Type B pancreatic cell (in vitro differentiated cells): Measurements from ENCODE around the gene CAPN5. TPM values are rescaled to one million over a fixed set of nuclear protein-coding genes. Genes with fewer than 3 reads are reported as not detected.

Experiments used
- DNase-seq: peaks from one replicate; pipeline ENCODE4 v3.0.0; 2021; ENCODE audit warnings: mixed read lengths; ENCODE audit not compliant: unreplicated experiment; ENCODE audit errors: extremely low spot score
- H3K27ac Mint-ChIP-seq: 2 replicates; pipeline ENCODE4 v1.8.0; 2021; ENCODE audit warnings: mild to moderate bottlenecking, mixed read lengths
- H3K27me3 Mint-ChIP-seq: 2 replicates; pipeline ENCODE4 v1.8.0; 2021; ENCODE audit warnings: mixed read lengths
- H3K36me3 Mint-ChIP-seq: 2 replicates; pipeline ENCODE4 v1.8.0; 2021; ENCODE audit warnings: mixed read lengths
- H3K4me1 Mint-ChIP-seq: one replicate; pipeline ENCODE4 v1.8.0; 2021; ENCODE audit warnings: mixed read lengths; ENCODE audit not compliant: unreplicated experiment
- H3K4me3 Mint-ChIP-seq: 2 replicates; pipeline ENCODE4 v1.8.0; 2021; ENCODE audit warnings: mild to moderate bottlenecking, mixed read lengths
- H3K9me3 Mint-ChIP-seq: 2 replicates; pipeline ENCODE4 v1.8.0; 2021; ENCODE audit warnings: mixed read lengths
- total RNA-seq: library from RNA; stranded (reverse); gene quantifications from 2 replicates; pipeline ENCODE4 v1.2.1, GENCODE V29; 2021; ENCODE audit warnings: low replicate concordance
- TF ChIP-seq, protein P1 (sequence below): fragments of 200-600 bp; sonication (generic); conservative IDR thresholded peaks from 2 replicates; pipeline ENCODE4 v1.5.0; 2021; ENCODE audit warnings: antibody characterized with exemption, mild to moderate bottlenecking

Gene CAPN5
- total RNA-seq, 1 donor from 2014 or later = 18.8 TPM

DNA sequence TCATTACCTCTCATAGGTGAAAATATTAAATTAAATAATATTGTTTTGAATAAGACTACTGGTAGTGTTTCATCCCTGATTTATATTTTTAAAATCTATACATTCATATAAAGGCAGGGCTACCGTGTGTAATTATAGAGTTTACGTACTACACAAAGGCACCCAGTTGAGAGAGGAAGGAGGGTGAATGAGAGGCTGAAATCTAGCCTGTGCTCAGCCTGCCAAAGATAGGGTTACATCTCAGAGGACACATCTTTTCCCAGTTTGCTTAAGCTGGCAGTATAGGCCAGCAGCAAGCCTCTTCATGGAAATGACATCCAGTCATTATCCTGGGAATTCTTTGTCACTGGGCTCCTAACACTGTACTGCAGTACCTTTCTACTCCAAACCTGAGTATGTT lies 40.0 kb upstream of the CAPN5 start:
- TF ChIP-seq, protein P1, sequence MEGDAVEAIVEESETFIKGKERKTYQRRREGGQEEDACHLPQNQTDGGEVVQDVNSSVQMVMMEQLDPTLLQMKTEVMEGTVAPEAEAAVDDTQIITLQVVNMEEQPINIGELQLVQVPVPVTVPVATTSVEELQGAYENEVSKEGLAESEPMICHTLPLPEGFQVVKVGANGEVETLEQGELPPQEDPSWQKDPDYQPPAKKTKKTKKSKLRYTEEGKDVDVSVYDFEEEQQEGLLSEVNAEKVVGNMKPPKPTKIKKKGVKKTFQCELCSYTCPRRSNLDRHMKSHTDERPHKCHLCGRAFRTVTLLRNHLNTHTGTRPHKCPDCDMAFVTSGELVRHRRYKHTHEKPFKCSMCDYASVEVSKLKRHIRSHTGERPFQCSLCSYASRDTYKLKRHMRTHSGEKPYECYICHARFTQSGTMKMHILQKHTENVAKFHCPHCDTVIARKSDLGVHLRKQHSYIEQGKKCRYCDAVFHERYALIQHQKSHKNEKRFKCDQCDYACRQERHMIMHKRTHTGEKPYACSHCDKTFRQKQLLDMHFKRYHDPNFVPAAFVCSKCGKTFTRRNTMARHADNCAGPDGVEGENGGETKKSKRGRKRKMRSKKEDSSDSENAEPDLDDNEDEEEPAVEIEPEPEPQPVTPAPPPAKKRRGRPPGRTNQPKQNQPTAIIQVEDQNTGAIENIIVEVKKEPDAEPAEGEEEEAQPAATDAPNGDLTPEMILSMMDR = no peak
- Mint-ChIP-seq H3K27me3 (peaks cover 3% of the 10 kb centered on the region), H3K4me1 (no peaks in the 10 kb centered on the region), H3K27ac (no peak overlapping the region), H3K9me3 (no peaks in the 10 kb centered on the region), H3K36me3 (no peaks in the 10 kb centered on the region), H3K4me3 (no peak overlapping the region)
- no peak for DNase-seq

DNA sequence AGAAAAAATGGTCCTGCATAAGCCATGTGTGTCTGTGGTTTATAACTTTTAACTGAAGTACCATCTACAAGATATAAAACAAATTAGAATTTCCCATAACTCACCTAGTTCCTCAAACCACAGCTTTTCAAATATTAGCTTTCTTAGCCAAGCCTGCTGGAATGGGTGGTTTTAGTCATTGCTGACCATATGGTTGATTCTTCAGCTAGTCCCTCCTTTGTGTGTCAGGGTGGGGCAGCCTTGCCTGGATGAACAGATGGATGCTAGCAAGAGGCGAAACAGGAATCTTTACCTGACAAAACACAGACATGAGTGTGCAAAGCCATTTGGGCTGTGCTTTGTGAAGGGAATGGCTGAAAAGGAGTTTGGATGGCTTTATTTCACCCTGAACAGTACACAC lies 39.5 kb upstream of the CAPN5 start:
- H3K4me3 Mint-ChIP-seq = no peak overlapping the region
- TF ChIP-seq, protein P1 = no peak
- H3K9me3 Mint-ChIP-seq = no peaks in the 10 kb centered on the region
- H3K27me3 Mint-ChIP-seq = peaks cover 3% of the 10 kb centered on the region
- DNase-seq = no peak
- no peaks in the 10 kb centered on the region for H3K4me1 Mint-ChIP-seq
- no peaks in the 10 kb centered on the region for H3K36me3 Mint-ChIP-seq
- peak overlapping the region; percentile 10 for H3K27ac Mint-ChIP-seq

DNA sequence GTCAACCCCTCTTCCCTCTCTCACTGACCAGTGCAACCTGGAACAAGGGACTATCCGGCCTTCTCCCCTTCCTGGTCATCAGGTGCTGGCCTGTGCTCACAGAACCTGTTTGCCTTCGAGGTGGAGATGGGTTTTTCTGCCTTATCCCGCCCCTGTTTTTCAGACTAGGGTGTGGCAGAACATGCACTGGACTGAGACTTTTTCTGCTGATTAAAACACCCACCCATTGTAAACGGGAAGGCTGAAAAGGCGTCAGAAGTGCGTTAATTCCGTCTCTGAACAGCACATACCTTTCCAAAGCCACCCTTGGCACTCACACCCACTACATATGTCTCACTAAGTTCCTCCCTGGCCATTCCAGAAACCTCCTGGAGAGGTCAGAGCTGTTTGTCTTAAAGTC lies 36.9 kb upstream of the CAPN5 start:
- TF ChIP-seq, protein P1 = no peak
- Mint-ChIP-seq H3K36me3 (no peaks in the 10 kb centered on the region), H3K27me3 (peaks cover 3% of the 10 kb centered on the region), H3K9me3 (no peaks in the 10 kb centered on the region), H3K27ac (peak overlapping the region; percentile 67), H3K4me1 (no peaks in the 10 kb centered on the region), H3K4me3 (no peak overlapping the region)
- no peak for DNase-seq

DNA sequence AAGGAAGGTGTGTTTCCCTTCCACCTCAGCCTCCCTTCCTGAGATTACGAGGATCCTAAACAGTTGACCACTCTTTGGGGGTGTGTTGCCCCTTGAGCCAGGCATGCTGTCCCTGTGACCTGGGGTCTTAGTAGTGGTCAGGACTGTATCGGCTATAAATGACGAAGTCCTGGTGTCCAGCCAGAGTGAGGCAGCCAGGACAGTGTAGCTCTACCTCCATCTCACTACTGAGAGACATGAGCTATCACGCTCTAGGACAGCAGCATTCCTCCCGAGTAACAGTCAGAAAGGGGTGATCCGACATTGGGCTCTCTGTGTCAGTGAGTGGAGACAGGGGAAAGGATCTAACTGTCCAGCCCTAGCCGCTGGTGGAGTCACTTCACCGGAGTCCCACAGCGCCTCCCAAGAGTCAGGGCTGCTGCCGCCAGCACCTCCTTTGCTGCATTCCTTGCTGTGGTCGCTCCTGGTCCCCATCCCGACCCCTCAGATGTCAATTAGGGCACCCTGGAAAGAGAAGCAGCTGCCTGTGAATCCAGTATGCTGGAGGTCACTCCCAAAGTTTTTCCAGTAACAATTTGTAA lies 35.8 kb upstream of the CAPN5 start:
- H3K9me3 Mint-ChIP-seq = no peaks in the 10 kb centered on the region
- H3K4me3 Mint-ChIP-seq = no peak overlapping the region
- peaks cover 3% of the 10 kb centered on the region for H3K27me3 Mint-ChIP-seq
- H3K27ac Mint-ChIP-seq = no peak overlapping the region
- no peak for DNase-seq
- no peaks in the 10 kb centered on the region for H3K36me3 Mint-ChIP-seq
- TF ChIP-seq, protein P1 = no peak
- no peaks in the 10 kb centered on the region for H3K4me1 Mint-ChIP-seq

DNA sequence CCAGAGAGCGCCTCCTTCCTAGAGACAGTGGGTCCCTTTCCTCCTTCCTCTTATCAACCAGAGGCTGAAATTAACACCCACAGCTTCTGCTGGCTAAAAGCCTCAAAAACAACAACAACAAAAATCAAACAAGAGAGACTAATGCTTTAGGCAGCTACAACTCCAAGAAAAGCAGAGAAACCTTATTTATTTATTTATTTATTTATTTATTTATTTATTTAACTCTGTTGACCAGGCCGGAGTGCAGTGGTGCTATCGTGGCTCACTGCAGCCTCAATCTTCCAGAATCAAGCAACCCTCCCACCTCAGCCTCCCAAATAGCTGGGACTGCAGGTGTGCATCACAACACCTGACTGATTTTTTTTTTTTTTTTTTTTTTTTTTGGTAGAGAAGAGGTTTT lies 35.2 kb upstream of the CAPN5 start:
- TF ChIP-seq, protein P1 = no peak
- Mint-ChIP-seq H3K27ac (no peak overlapping the region), H3K4me3 (no peak overlapping the region), H3K27me3 (peaks cover 7% of the 10 kb centered on the region), H3K9me3 (no peaks in the 10 kb centered on the region), H3K4me1 (peaks cover under 1% of the 10 kb centered on the region), H3K36me3 (no peaks in the 10 kb centered on the region)
- no peak for DNase-seq

DNA sequence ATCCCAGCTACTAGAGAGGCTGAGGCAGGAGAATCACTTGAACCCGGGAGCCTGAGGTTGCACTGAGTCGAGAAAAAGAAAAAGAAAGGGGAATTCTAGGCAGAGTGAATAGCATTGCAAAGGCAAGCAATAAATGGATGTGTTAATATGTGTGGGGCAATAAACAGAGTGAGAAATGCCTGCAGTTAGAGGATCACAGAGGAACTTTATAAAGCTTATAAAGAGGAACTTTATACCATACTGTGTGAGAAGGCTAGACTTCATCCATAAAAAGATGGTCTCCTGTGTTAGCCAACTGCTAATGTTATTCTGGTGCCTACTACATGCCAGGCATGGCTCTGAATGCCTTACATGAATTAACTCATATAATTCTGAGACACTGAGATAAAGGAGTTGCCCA lies 31.7 kb upstream of the CAPN5 start:
- no peaks in the 10 kb centered on the region for H3K9me3 Mint-ChIP-seq
- TF ChIP-seq, protein P1 = no peak
- H3K4me1 Mint-ChIP-seq = peaks cover 14% of the 10 kb centered on the region
- H3K27ac Mint-ChIP-seq = no peak overlapping the region
- H3K27me3 Mint-ChIP-seq = peaks cover 32% of the 10 kb centered on the region
- H3K36me3 Mint-ChIP-seq = no peaks in the 10 kb centered on the region
- no peak overlapping the region for H3K4me3 Mint-ChIP-seq
- no peak for DNase-seq
